SK-N-SH treated with all-trans-retinoic acid at 6 μM for 48 hours (cell line): ENCODE results near the gene FGFBP3.

ENCODE experiments used
- BACH2 ChIP-seq: fragments of 250-450 bp; sonication (Bioruptor Pico); IDR thresholded peaks from 2 replicates; pipeline ENCODE4 v1.9.0; 2021; ENCODE audit warnings: mild to moderate bottlenecking, borderline replicate concordance
- CREB5 ChIP-seq: fragments of 250-450 bp; sonication (Bioruptor Pico); IDR thresholded peaks from 2 replicates; pipeline ENCODE4 v1.5.1; 2020; ENCODE audit warnings: low read depth, mild to moderate bottlenecking, moderate library complexity
- CSDC2 ChIP-seq: fragments of 250-450 bp; sonication (Bioruptor Pico); IDR thresholded peaks from 2 replicates; pipeline ENCODE4 v1.5.0; 2020; ENCODE audit warnings: mild to moderate bottlenecking, moderate library complexity
- GLIS3 ChIP-seq: fragments of 250-450 bp; sonication (Bioruptor Pico); IDR thresholded peaks from 2 replicates; pipeline ENCODE4 v1.5.0; 2020; ENCODE audit warnings: mild to moderate bottlenecking, moderate library complexity
- OSR1 ChIP-seq: fragments of 250-450 bp; sonication (Bioruptor Pico); IDR thresholded peaks from 2 replicates; pipeline ENCODE4 v1.8.0; 2022; ENCODE audit warnings: moderate library complexity, mild to moderate bottlenecking, inconsistent platforms
- PPARA ChIP-seq: fragments of 250-450 bp; sonication (Bioruptor Pico); IDR thresholded peaks from 2 replicates; pipeline ENCODE4 v1.5.0; 2020; ENCODE audit warnings: mild to moderate bottlenecking, borderline replicate concordance
- SNAI2 ChIP-seq: fragments of 250-450 bp; sonication (Bioruptor Pico); IDR thresholded peaks from 2 replicates; pipeline ENCODE4 v1.5.0; 2020; ENCODE audit warnings: mild to moderate bottlenecking, moderate library complexity
- TCF4 ChIP-seq: fragments of 250-450 bp; sonication (Bioruptor Pico); IDR thresholded peaks from 2 replicates; pipeline ENCODE4 v1.8.0; 2021; ENCODE audit warnings: mild to moderate bottlenecking, moderate library complexity, borderline replicate concordance
- ZC3H10 ChIP-seq: fragments of 250-450 bp; sonication (Bioruptor Pico); IDR thresholded peaks from 2 replicates; pipeline ENCODE4 v1.5.1; 2021; ENCODE audit warnings: mild to moderate bottlenecking, moderate library complexity
- ZFP3 ChIP-seq: fragments of 250-450 bp; sonication (Bioruptor Pico); IDR thresholded peaks from 2 replicates; pipeline ENCODE4 v1.5.0; 2020; ENCODE audit warnings: mild to moderate bottlenecking, moderate library complexity
- ZNF565 ChIP-seq: fragments of 450-650 bp; formaldehyde crosslinking; conservative IDR thresholded peaks from 2 replicates; pipeline ENCODE4 v1.5.0; 2020; ENCODE audit warnings: low read depth, mild to moderate bottlenecking, moderate library complexity

GRCh38 chr10:91860885-91861284 is 48.4 kb downstream of the FGFBP3 start:
- TF ChIP-seq BACH2 (CRISPR knock-in tag): no peak
- no peak for TF ChIP-seq ZFP3
- TF ChIP-seq PPARA (CRISPR knock-in tag): no peak
- no peak for TF ChIP-seq GLIS3 (CRISPR knock-in tag)
- no peak for TF ChIP-seq SNAI2
- no peak for TF ChIP-seq CREB5
- no peak for TF ChIP-seq ZNF565
- no peak for TF ChIP-seq OSR1 (CRISPR knock-in tag)
- TF ChIP-seq CSDC2 (CRISPR knock-in tag): no peak
- TF ChIP-seq ZC3H10 (CRISPR knock-in tag): no peak
- no peak for TF ChIP-seq TCF4 (CRISPR knock-in tag)
